ENCODE results near the gene TRMT1. TPM values are rescaled to one million over a fixed set of nuclear protein-coding genes. Genes with fewer than 3 reads are reported as not detected.

TRMT1 gene
- total RNA-seq, 1 experiment from 2014 or later, result 91.8 TPM

DNA sequence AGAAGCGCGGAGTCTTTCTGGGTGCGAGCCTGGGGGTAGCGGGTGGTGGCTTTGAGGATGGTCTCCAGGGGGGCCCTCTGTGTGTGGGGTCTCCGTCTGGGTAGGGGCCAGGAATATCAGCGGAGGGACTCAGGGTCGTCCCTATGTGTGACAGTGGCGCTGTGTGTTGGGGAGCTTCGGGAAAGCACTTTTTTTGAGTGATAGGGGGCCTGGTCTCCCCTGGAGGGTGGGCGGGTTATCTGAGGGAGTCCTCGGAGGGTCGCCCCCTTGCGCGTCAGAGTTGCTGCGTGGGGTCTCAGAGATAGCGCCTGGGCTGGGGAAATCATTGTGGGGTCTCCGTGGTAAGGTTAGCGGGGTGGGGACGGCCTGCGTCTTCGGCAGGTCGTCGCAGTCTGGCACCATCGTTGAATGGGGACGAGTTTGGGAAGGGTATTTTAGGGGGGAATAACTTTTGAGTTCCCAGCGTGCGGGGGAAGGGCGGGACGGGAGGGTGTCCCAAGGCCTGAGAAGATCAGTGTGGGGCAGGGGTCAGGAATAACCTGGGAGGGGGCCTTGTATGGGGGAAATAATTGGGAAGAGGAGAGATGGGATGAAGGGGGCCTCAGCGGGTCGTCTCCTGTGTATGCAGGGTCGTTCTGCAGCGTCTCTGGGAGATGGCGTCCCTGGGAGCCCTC lies 34.5 kb upstream of the TRMT1 start:
- CTCF ChIA-PET, result interaction anchor here (0.6 kb wide), 1 partner anchor 92 kb away, joined by 3 read pairs; no protein-coding TSS in a partner anchor
- BruUV-seq (replicated peaks), result TSS peak; percentile 33

DNA sequence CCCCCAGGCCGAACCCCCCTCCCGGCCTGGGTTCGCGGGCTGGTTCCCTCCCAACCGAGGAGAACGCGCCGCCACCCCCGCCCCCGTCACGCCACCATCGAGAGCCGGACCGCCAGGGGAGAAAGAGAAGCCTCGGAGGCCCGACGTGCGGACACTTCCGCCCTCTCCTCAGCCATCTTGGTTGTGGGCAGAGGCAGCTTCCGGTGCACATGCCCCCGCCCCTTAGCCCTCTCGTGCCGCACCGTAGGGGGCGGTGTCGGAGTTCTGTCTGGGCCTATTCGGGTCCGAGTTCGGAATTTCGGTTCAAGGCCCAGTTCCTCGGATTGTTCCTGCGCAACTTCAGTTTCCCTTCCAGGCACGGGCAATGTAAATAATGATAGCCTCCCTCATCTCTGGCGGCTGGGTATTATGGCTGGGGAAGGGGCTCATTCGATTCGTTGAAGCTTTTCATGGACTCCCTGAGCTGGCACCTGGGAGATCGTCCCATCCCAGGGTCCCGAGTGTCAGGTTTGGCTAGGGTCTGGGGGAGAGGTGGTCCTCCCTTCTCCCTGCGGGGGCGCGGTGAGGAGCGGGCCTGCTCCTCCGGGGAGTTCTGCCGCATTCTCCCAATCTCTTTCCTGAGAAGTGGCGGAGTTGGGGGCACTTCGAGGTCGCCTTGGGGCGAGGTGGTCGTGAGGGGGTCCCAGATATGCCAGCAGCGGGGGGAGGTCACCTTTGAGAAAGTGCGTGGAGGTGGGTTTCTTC lies 33.8 kb upstream of the TRMT1 start, which contains the start of the genes IER2 and STX10:
TSS of gene IER2 (plus strand) at position 225 of the 744 bp plus-strand sequence. CDS start 2,776 bp downstream, outside the sequence.
TSS of gene STX10 (minus strand) at position 189 of the 744 bp plus-strand sequence. CDS start 202 bp downstream, outside the sequence.
- ATAC-seq, result peak; percentile 41
- POLR2A ChIA-PET (ENCODE audit: unreplicated experiment), result interaction anchor here (0.6 kb wide), 1 partner anchor 173 kb away, joined by 3 read pairs; no protein-coding TSS in a partner anchor
- Histone ChIP-seq H3K79me2 (ENCODE audit: low read length) (peaks cover 63% of the 10 kb centered on the region), H3K36me3 (ENCODE audit: low read depth, low read length) (peaks cover 14% of the 10 kb centered on the region), H3K4me1 (ENCODE audit: insufficient read depth, low read length) (peaks cover 11% of the 10 kb centered on the region; the same call in 1 of the 2 replicates), H3F3A (ENCODE audit: low read length, unreplicated experiment) (peaks cover 7% of the 10 kb centered on the region), H4K20me1 (ENCODE audit: low read length) (peaks cover 17% of the 10 kb centered on the region), H3K4me3 (ENCODE audit: low read length) (peak within 1 kb of the TSS; percentile 83), H3K27me3 (ENCODE audit: low read length) (no peaks in the 10 kb centered on the region), H3K9me2 (replicated peaks; ENCODE audit: low read length) (no peaks in the 10 kb centered on the region), H3K9me3 (ENCODE audit: low read length) (no peaks in the 10 kb centered on the region), H2AFZ (ENCODE audit: low read length) (peak within 1 kb of the TSS; percentile 80), H3K27ac (ENCODE audit: low read length) (peak within 1 kb of the TSS; percentile 66), H3K9ac (ENCODE audit: low read length) (peak within 1 kb of the TSS; percentile 90), H3K4me2 (ENCODE audit: low read length) (peak within 1 kb of the TSS; percentile 98)
- BruUV-seq (replicated peaks), result no TSS peak
- TF ChIP-seq, protein P1, sequence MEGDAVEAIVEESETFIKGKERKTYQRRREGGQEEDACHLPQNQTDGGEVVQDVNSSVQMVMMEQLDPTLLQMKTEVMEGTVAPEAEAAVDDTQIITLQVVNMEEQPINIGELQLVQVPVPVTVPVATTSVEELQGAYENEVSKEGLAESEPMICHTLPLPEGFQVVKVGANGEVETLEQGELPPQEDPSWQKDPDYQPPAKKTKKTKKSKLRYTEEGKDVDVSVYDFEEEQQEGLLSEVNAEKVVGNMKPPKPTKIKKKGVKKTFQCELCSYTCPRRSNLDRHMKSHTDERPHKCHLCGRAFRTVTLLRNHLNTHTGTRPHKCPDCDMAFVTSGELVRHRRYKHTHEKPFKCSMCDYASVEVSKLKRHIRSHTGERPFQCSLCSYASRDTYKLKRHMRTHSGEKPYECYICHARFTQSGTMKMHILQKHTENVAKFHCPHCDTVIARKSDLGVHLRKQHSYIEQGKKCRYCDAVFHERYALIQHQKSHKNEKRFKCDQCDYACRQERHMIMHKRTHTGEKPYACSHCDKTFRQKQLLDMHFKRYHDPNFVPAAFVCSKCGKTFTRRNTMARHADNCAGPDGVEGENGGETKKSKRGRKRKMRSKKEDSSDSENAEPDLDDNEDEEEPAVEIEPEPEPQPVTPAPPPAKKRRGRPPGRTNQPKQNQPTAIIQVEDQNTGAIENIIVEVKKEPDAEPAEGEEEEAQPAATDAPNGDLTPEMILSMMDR (conservative IDR thresholded peaks at IDR 0.05; ENCODE audit: low read depth, low read length), result peak; percentile 70
- no peak for TF ChIP-seq EZH2 (IDR thresholded peaks at IDR 0.05; ENCODE audit: low read length, unreplicated experiment)
- intact Hi-C loops (cut with micrococcal nuclease), result loop anchor here (1.0 to 5.0 kb wide), 2 partner anchors 33 to 48 kb away; partner anchors contain the start of gene LYL1
- CTCF ChIA-PET, result interaction anchor here (0.5 to 0.8 kb wide), 3 partner anchors 13 to 92 kb away, joined by 3 read pairs; no protein-coding TSS in a partner anchor
- DNase-seq, result peak; percentile 97

More for the DNA sequence above, 34.5 kb upstream of the TRMT1 start:
- H3K36me3 ChIP-seq (ENCODE audit: low read depth, low read length), result peaks cover 14% of the 10 kb centered on the region
- peak overlapping the region; percentile 50 for H2AFZ ChIP-seq (ENCODE audit: low read length)
- peak overlapping the region; percentile 98 for H3K4me2 ChIP-seq (ENCODE audit: low read length)
- no peaks in the 10 kb centered on the region for H3K9me2 ChIP-seq (replicated peaks; ENCODE audit: low read length)
- no peak for TF ChIP-seq EZH2phosphoT487 (IDR thresholded peaks at IDR 0.05; ENCODE audit: borderline replicate concordance, low read length)
- TF ChIP-seq EZH2 (IDR thresholded peaks at IDR 0.05; ENCODE audit: low read length, unreplicated experiment), result no peak
- TF ChIP-seq, protein P1 (conservative IDR thresholded peaks at IDR 0.05; ENCODE audit: low read depth, low read length), result no peak
- peaks cover 64% of the 10 kb centered on the region for H3K79me2 ChIP-seq (ENCODE audit: low read length)
- H3K4me3 ChIP-seq (ENCODE audit: low read length), result peak overlapping the region; percentile 83
- H3K4me1 ChIP-seq (ENCODE audit: insufficient read depth, low read length), result peaks cover 16% of the 10 kb centered on the region
- H3F3A ChIP-seq (ENCODE audit: low read length, unreplicated experiment), result peaks cover 11% of the 10 kb centered on the region
- peaks cover 17% of the 10 kb centered on the region for H4K20me1 ChIP-seq (ENCODE audit: low read length)
- no peak for ATAC-seq
- H3K9me3 ChIP-seq (ENCODE audit: low read length), result no peaks in the 10 kb centered on the region
- no peaks in the 10 kb centered on the region for H3K27me3 ChIP-seq (ENCODE audit: low read length)
- H3K9ac ChIP-seq (ENCODE audit: low read length), result peak overlapping the region; percentile 90
- peak overlapping the region; percentile 66 for H3K27ac ChIP-seq (ENCODE audit: low read length)
- intact Hi-C loops (cut with micrococcal nuclease), result loop anchor here (1.0 to 5.0 kb wide), 3 partner anchors 12 to 49 kb away; partner anchors contain the start of gene LYL1
- POLR2A ChIA-PET (ENCODE audit: unreplicated experiment), result no interaction called here
- no peak for DNase-seq

Measured in PC-3 (cell line).